ENCODE results near the gene TLE5. TPM values are rescaled to one million over a fixed set of nuclear protein-coding genes. Genes with fewer than 3 reads are reported as not detected.

TLE5 gene
- total RNA-seq, 1 experiment from 2014 or later = 360 TPM

GRCh38 chr19:3049089-3049488, 13.2 kb downstream of the TLE5 start:
- ChIA-PET CTCF (interaction anchor here (0.7 kb wide), 1 partner anchor 450 kb away, joined by 11 read pairs; no protein-coding TSS in a partner anchor), POLR2A (ENCODE audit: low non-redundant PET) (no interaction called here)
- no peak for TF ChIP-seq EZH2 (IDR thresholded peaks at IDR 0.05; ENCODE audit: borderline replicate concordance, low read depth, low read length, poor library complexity, severe bottlenecking)
- no peak for TF ChIP-seq CTCF (conservative IDR thresholded peaks at IDR 0.05; ENCODE audit: low read depth, low read length)
- Histone ChIP-seq H3K36me3 (ENCODE audit: insufficient read depth, low read length, poor library complexity, severe bottlenecking) (peaks cover 5% of the 10 kb centered on the region), H3K27me3 (replicated peaks; ENCODE audit: insufficient read depth, low read depth, low read length, poor library complexity) (no peaks in the 10 kb centered on the region), H3K9me3 (ENCODE audit: low read depth, low read length, poor library complexity, severe bottlenecking) (no peaks in the 10 kb centered on the region), H3K27ac (ENCODE audit: low read depth, low read length, poor library complexity, severe bottlenecking) (no peak overlapping the region), H3K4me3 (ENCODE audit: low read depth, low read length, poor library complexity, severe bottlenecking) (no peak overlapping the region), H3K4me1 (ENCODE audit: insufficient read depth, low read length, poor library complexity, severe bottlenecking) (peaks cover 22% of the 10 kb centered on the region)
- intact Hi-C loops (cut with micrococcal nuclease; ENCODE audit: unreplicated experiment) = no loop called here
- DNase-seq (ENCODE audit: low spot score) = no peak
- no TSS peak for BruUV-seq (replicated peaks)

GRCh38 chr19:3048190-3048533, 14.1 kb downstream of the TLE5 start:
- peak overlapping the region; percentile 72 for H3K27ac ChIP-seq (ENCODE audit: low read depth, low read length, poor library complexity, severe bottlenecking)
- no TSS peak for BruUV-seq (replicated peaks)
- ChIA-PET POLR2A (ENCODE audit: low non-redundant PET) (no interaction called here), CTCF (interaction anchor here (0.7 kb wide), 1 partner anchor 451 kb away, joined by 11 read pairs; no protein-coding TSS in a partner anchor)
- no peaks in the 10 kb centered on the region for H3K27me3 ChIP-seq (replicated peaks; ENCODE audit: insufficient read depth, low read depth, low read length, poor library complexity)
- H3K4me1 ChIP-seq (ENCODE audit: insufficient read depth, low read length, poor library complexity, severe bottlenecking) = peaks cover 22% of the 10 kb centered on the region
- no peaks in the 10 kb centered on the region for H3K9me3 ChIP-seq (ENCODE audit: low read depth, low read length, poor library complexity, severe bottlenecking)
- DNase-seq (ENCODE audit: low spot score) = no peak
- intact Hi-C loops (cut with micrococcal nuclease; ENCODE audit: unreplicated experiment) = no loop called here
- no peak overlapping the region for H3K4me3 ChIP-seq (ENCODE audit: low read depth, low read length, poor library complexity, severe bottlenecking)
- TF ChIP-seq CTCF (conservative IDR thresholded peaks at IDR 0.05; ENCODE audit: low read depth, low read length) = no peak
- TF ChIP-seq EZH2 (IDR thresholded peaks at IDR 0.05; ENCODE audit: borderline replicate concordance, low read depth, low read length, poor library complexity, severe bottlenecking) = no peak
- H3K36me3 ChIP-seq (ENCODE audit: insufficient read depth, low read length, poor library complexity, severe bottlenecking) = no peaks in the 10 kb centered on the region

DNA sequence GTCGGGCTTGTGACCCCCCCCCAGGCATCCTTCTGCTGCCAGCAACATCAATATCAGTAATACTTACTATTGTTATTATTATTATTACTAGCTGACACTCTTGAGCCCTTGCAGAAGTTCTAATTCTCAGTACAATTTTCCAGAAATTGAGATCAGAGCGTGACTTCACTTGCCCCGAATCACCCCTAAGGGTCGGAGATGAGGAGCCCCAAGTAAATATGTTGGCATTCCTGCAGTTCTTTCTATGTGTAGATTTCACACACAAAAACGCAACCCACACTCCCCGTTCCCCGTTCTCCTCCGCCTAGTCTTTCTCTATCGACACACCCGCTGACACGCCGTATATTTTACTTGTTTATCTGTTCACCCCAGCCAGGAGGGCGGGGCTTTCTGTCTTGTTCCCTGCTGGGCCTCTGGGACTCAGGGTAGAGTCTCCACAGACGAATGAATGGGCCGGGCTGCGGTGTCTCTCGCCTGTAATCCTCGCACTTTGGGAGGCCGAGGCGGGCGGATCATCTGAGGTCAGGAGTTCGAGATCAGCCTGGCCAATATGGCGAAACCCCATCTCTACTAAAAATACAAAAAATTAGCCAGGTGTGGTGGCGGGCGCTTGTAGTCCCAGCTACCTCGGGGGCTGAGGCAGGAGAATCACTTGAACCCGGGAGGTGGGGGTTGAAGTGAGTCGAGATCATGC, 14.7 kb downstream of the TLE5 start:
- POLR2A ChIA-PET (ENCODE audit: low non-redundant PET) = interaction anchor here (0.6 kb wide), 1 partner anchor 140 kb away, joined by 8 read pairs; no protein-coding TSS in a partner anchor
- CTCF ChIA-PET = interaction anchor here (0.5 to 0.8 kb wide), 2 partner anchors 22 to 48 kb away, joined by 3 to 5 read pairs; no protein-coding TSS in a partner anchor
- H3K9me3 ChIP-seq (ENCODE audit: low read depth, low read length, poor library complexity, severe bottlenecking) = no peaks in the 10 kb centered on the region

More for the DNA sequence above, 14.7 kb downstream of the TLE5 start:
- peak; percentile 97 for DNase-seq (ENCODE audit: low spot score)
- peaks cover 27% of the 10 kb centered on the region for H3K4me1 ChIP-seq (ENCODE audit: insufficient read depth, low read length, poor library complexity, severe bottlenecking)
- BruUV-seq (replicated peaks) = no TSS peak
- no peaks in the 10 kb centered on the region for H3K27me3 ChIP-seq (replicated peaks; ENCODE audit: insufficient read depth, low read depth, low read length, poor library complexity)
- TF ChIP-seq EZH2 (IDR thresholded peaks at IDR 0.05; ENCODE audit: borderline replicate concordance, low read depth, low read length, poor library complexity, severe bottlenecking) (no peak), CTCF (conservative IDR thresholded peaks at IDR 0.05; ENCODE audit: low read depth, low read length) (no peak)
- H3K36me3 ChIP-seq (ENCODE audit: insufficient read depth, low read length, poor library complexity, severe bottlenecking) = no peaks in the 10 kb centered on the region
- H3K4me3 ChIP-seq (ENCODE audit: low read depth, low read length, poor library complexity, severe bottlenecking) = peak overlapping the region; percentile 47
- H3K27ac ChIP-seq (ENCODE audit: low read depth, low read length, poor library complexity, severe bottlenecking) = peak overlapping the region; percentile 72
- intact Hi-C loops (cut with micrococcal nuclease; ENCODE audit: unreplicated experiment) = no loop called here

Measured in A673 (cell line).